ENCODE data around the gene MRTFB. TPM values are rescaled to one million over a fixed set of nuclear protein-coding genes. Genes with fewer than 3 reads are reported as not detected.

Gene MRTFB
- total RNA-seq, 4 donors from 2014 or later = 43.6 to 197 (median 65.5) TPM

DNA sequence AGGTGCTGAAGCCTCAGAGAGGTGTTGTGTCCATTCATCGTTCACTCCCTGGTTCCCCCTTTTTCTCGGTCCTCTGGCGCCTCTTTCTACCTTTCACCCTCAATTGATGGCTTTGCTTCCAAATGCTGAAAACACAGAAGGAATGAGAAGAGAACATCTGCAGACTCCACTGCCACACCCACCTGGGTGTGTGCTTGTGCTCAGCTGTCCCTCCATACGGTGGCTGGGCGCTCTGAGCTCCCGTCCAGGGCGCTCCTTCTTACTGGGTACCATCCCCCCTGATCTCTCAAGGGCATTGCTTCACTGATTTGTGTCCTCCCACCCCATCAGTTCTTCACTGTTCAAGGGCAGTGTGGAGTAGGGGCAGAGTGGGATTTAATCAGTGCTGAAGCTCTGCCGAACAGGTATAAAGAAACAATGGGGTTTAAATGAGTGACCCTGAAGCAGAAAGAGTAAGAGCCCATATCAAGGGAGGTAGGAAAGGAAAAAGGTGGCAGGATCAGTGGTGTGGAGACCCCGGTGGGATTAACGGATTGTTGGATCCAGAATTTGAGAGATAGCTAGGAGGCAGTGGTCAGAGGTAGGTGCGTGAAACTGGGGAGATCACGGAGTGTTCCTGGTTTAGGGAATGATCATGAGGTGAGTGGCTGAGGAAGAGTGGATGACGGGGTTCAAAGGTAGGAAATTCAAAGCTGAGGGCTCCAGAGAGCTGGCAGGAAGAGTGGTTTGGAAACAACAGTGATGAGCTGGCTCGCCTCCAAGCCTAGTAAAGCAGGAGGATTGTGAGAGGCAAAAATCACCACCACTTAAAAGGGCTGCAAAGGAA lies 40.8 kb downstream of the MRTFB start:
- TF ChIP-seq EP300 (IDR thresholded peaks at IDR 0.05) = no peak
- TF ChIP-seq POLR2AphosphoS5 (IDR thresholded peaks at IDR 0.05) = no peak
- no peak for TF ChIP-seq POLR2A (IDR thresholded peaks at IDR 0.05)
- TF ChIP-seq, protein P1, sequence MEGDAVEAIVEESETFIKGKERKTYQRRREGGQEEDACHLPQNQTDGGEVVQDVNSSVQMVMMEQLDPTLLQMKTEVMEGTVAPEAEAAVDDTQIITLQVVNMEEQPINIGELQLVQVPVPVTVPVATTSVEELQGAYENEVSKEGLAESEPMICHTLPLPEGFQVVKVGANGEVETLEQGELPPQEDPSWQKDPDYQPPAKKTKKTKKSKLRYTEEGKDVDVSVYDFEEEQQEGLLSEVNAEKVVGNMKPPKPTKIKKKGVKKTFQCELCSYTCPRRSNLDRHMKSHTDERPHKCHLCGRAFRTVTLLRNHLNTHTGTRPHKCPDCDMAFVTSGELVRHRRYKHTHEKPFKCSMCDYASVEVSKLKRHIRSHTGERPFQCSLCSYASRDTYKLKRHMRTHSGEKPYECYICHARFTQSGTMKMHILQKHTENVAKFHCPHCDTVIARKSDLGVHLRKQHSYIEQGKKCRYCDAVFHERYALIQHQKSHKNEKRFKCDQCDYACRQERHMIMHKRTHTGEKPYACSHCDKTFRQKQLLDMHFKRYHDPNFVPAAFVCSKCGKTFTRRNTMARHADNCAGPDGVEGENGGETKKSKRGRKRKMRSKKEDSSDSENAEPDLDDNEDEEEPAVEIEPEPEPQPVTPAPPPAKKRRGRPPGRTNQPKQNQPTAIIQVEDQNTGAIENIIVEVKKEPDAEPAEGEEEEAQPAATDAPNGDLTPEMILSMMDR (IDR thresholded peaks at IDR 0.05) = no peak
- Histone ChIP-seq H3K9me3 (no peaks in the 10 kb centered on the region), H3K4me3 (no peak overlapping the region), H3K4me1 (peaks cover 28% of the 10 kb centered on the region), H3K36me3 (no peaks in the 10 kb centered on the region), H3K27me3 (no peaks in the 10 kb centered on the region), H3K27ac (no peak overlapping the region)
- no peak for DNase-seq (ENCODE audit: low spot score in 2 of 2)
- WGBS = 65% methylated on average over 14 of the region's 14 CpGs

DNA sequence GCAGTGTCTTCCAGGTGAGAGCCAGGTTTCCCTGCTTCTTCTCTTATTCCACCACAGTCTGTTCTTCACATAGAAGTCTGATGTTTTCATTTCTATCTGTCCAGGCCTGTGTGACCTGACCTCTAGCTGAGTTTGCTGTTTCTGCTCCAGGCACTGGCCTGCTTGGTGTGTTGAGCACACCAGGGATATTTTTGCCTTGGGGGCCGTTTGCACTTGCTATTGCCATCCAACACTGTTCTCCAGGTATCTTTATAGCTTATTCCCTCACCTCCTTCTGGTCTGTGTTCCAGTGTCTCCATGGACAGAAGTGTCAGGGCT lies 41.4 kb downstream of the MRTFB start:
- no peak for TF ChIP-seq EP300 (IDR thresholded peaks at IDR 0.05)
- no peak for TF ChIP-seq POLR2AphosphoS5 (IDR thresholded peaks at IDR 0.05)
- TF ChIP-seq POLR2A (IDR thresholded peaks at IDR 0.05) = no peak
- TF ChIP-seq, protein P1 (IDR thresholded peaks at IDR 0.05) = no peak
- H3K36me3 ChIP-seq = no peaks in the 10 kb centered on the region
- H3K4me3 ChIP-seq = no peak overlapping the region
- H3K9me3 ChIP-seq = no peaks in the 10 kb centered on the region
- peaks cover 28% of the 10 kb centered on the region for H3K4me1 ChIP-seq
- WGBS = 31% methylated on average over 1 of the region's 1 CpG
- no peak for DNase-seq (ENCODE audit: low spot score in 2 of 2)
- H3K27me3 ChIP-seq = no peaks in the 10 kb centered on the region
- H3K27ac ChIP-seq = no peak overlapping the region

DNA sequence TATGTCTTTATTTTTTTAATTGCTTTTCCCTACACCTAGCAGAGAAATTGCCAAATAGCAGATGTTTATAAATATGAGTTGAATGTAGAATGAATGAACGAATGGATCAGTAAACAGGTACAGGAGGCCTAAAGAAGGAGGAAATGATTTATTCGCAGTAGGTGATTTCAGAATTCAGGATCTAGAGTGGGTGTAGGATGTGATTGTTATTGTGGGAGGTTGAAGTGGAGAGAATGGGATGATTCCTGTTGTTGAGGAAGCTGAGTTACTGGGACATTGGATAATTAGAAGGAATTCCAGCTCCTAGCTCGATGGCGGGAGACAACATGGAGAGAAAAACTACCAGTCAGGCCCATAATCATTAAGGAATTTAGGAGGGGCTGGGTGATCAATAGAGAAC lies 42.2 kb downstream of the MRTFB start:
- WGBS = 76% methylated on average over 4 of the region's 4 CpGs
- no peak for DNase-seq (ENCODE audit: low spot score in 2 of 2)
- H3K4me3 ChIP-seq = no peak overlapping the region
- H3K4me1 ChIP-seq = peaks cover 28% of the 10 kb centered on the region
- TF ChIP-seq POLR2A (IDR thresholded peaks at IDR 0.05) = no peak
- no peak for TF ChIP-seq EP300 (IDR thresholded peaks at IDR 0.05)
- TF ChIP-seq POLR2AphosphoS5 (IDR thresholded peaks at IDR 0.05) = no peak
- TF ChIP-seq, protein P1 (IDR thresholded peaks at IDR 0.05) = no peak
- no peaks in the 10 kb centered on the region for H3K36me3 ChIP-seq
- H3K9me3 ChIP-seq = no peaks in the 10 kb centered on the region
- no peak overlapping the region for H3K27ac ChIP-seq
- H3K27me3 ChIP-seq = no peaks in the 10 kb centered on the region

DNA sequence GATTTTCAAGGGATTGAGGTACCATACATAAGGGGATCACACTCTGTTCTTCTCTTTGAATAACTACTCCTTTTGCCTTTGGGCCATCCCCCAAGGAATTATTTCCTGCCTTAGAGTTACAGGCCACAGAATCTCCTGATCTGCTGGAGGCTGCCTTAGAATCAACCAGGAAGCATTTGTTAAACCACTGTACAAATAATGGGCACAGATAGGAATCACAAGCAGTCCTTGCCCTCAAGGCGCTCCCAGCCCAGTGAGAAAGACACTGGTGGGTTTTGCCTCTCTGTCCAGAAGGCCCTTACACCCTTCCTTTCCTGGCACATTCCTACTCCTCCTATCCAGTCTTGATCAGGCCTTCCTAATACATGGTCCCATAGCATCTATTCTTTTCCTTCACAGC lies 45.9 kb downstream of the MRTFB start:
- 94% methylated on average over 1 of the region's 1 CpG for WGBS
- TF ChIP-seq EP300 (IDR thresholded peaks at IDR 0.05) (no peak), POLR2A (IDR thresholded peaks at IDR 0.05) (no peak), POLR2AphosphoS5 (IDR thresholded peaks at IDR 0.05) (no peak)
- TF ChIP-seq, protein P1 (IDR thresholded peaks at IDR 0.05) = no peak
- no peaks in the 10 kb centered on the region for H3K27me3 ChIP-seq
- no peak for DNase-seq (ENCODE audit: low spot score in 2 of 2)
- H3K27ac ChIP-seq = no peak overlapping the region
- no peak overlapping the region for H3K4me3 ChIP-seq
- H3K4me1 ChIP-seq = peaks cover 16% of the 10 kb centered on the region
- no peaks in the 10 kb centered on the region for H3K36me3 ChIP-seq
- no peaks in the 10 kb centered on the region for H3K9me3 ChIP-seq

DNA sequence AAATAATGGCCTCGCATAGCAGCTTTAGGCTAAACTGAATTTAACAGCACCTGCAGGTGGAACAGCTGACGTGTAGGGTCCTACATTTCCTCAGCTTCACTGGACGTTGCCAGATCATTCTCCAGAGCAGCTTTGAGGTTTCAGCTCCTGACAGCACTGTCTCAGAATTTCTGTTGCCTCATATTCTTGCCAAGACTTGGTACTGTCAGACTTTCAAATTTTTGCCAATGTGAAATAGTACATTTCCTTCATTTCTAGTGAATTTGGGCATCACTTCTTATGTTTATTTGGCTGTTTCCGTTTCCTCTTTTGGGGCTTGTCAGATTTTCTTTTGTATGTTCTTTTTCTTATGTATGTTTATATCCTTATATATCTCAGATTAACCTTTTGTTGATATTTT lies 48.7 kb downstream of the MRTFB start:
- H3K27ac ChIP-seq = no peak overlapping the region
- H3K4me3 ChIP-seq = no peak overlapping the region
- DNase-seq (ENCODE audit: low spot score in 2 of 2) = no peak
- peaks cover under 1% of the 10 kb centered on the region for H3K4me1 ChIP-seq
- TF ChIP-seq POLR2A (IDR thresholded peaks at IDR 0.05) = no peak
- TF ChIP-seq, protein P1 (IDR thresholded peaks at IDR 0.05) = no peak
- no peak for TF ChIP-seq EP300 (IDR thresholded peaks at IDR 0.05)
- TF ChIP-seq POLR2AphosphoS5 (IDR thresholded peaks at IDR 0.05) = no peak
- H3K36me3 ChIP-seq = no peaks in the 10 kb centered on the region
- no peaks in the 10 kb centered on the region for H3K27me3 ChIP-seq
- no peaks in the 10 kb centered on the region for H3K9me3 ChIP-seq
- 95% methylated on average over 4 of the region's 4 CpGs for WGBS

All from suprapubic skin (tissue), 4 donors.